SIG-M5 (cell line): ENCODE measurements around the gene ZBTB32.

Experiments used
- DNase-seq: peaks from one replicate; lab custom pipeline; 2025; lab: John Stamatoyannopoulos, UW

ZBTB32 gene

DNA sequence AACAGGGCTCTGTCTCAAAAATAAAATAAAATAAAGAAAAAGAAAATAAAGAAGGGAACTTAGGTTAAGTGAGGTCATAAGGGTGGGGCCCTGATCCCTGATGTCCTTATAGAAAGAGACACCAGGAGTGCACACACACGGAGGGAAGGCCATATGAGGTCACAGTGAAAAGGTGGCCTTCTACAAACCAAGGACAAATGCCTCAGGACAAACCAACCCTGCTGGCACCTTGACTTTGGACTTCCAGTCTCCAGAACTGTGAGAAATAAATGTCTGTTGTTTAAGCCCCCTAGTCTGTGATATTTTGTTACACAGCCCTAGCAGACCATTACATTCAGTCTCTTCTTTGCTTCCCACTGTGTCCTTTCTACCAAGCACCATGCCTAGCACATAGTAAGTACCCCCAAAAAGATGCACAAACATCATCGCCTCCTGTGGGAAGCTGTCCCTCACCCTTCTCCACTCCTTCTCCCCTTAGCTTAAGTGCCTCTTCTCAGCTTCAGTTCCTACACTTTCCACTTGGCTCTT, 8.4 kb upstream of the ZBTB32 start:
- DNase-seq = no peak

GRCh38 chr19:35696835-35697234, 7.5 kb upstream of the ZBTB32 start:
- no peak for DNase-seq

GRCh38 chr19:35702223-35703012, 1.9 kb upstream of the ZBTB32 start:
- peak; percentile 82 for DNase-seq

DNA sequence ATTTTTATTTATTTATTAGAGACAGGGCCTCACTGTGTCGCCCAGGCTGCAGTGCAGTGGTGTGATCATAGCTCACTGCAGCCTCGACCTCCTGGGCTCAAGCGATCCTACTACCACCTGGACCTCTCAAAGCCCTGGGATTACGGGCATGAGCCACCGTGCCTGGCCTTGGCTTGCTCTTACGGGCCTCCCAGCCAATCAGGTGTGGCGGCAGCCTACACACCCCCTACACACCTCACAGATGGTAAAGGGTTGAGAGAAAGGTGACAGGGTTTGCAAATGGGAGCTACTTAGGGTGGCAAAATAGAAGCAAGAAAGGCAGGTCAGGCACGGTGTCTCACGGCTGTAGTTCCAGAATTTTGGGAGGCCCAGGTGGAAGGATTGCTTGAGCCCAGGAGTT, 1.0 kb upstream of the ZBTB32 start:
- no peak for DNase-seq

DNA sequence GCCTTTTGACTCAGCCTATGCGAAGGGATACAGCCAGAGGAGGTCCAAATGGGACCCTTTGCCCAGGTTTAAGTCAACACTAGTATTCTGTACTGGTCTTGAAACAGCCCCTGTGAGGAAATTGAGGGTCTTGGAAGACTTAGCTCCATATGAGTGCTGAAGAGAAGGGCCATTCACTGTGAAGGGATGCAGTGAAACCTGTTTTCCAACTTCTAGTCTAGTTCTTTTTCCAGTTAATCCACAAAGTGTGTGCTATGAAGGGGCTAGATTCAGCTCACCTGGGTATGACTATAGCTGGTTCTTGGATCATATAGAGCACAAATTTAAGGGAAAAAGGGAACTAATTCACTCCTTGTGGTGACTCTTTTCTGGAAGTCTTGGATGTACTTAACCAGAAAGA, 4.0 kb downstream of the ZBTB32 start:
- no peak for DNase-seq

GRCh38 chr19:35710784-35711723, 6.7 kb downstream of the ZBTB32 start:
- no peak for DNase-seq

- no peak for DNase-seq
Measured at GRCh38 chr19:35712567-35713505, 8.5 kb downstream of the ZBTB32 start.

- DNase-seq = no peak
Measured at GRCh38 chr19:35713506-35713850, 9.1 kb downstream of the ZBTB32 start.

DNA sequence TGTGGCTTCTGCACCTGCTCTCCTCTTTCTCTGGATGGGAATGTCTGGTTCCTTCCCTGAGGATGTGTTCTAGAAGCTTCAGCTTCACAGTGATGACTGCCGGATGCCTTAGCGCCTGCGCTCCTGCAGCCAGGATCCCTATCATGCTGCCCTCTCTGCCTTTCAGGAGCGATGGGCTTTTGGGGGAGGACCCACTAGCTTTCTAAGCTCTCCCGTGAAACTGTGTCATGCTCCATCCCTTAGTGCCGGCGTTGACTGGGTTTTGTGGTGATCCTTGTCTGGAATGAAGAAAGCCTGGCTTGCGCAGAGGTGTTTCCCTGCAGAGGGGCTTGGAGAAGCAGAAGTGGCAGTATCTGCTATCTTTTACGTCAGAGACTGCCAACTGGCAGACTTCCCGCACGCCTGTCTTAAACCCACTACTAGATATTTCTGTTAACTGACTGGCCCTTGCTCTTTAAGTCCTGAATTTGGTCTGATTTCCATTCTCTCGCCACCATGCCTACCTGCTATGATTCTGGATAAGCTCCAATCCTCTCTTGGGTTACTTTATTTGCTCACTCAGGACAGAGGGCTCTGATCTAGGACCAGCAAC, 9.6 kb downstream of the ZBTB32 start:
- no peak for DNase-seq

- DNase-seq = no peak
Measured at GRCh38 chr19:35714601-35715354, 10.4 kb downstream of the ZBTB32 start.

DNA sequence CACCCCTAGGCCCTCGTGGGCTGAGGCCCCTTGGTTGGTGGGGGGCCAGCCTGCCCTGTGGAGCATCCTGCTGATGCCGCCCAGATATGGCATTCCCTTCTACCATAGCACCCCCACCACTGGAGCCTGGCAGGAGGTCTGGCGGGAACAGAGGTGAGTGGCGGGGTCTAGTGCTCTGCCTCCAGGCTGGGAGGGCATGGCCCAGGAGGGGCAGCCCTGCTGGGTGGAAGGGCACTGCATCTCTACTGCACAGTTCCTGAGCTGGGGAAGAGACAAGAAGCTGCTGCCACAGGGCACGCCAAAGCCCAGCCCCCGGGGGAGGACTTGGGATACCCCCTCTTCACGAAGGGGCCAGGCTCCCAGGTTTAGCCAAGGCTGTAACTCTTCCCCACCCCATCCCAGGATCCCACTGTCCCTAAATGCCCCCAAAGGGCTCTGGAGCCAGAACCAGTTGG, 11.0 kb downstream of the ZBTB32 start:
- no peak for DNase-seq

DNA sequence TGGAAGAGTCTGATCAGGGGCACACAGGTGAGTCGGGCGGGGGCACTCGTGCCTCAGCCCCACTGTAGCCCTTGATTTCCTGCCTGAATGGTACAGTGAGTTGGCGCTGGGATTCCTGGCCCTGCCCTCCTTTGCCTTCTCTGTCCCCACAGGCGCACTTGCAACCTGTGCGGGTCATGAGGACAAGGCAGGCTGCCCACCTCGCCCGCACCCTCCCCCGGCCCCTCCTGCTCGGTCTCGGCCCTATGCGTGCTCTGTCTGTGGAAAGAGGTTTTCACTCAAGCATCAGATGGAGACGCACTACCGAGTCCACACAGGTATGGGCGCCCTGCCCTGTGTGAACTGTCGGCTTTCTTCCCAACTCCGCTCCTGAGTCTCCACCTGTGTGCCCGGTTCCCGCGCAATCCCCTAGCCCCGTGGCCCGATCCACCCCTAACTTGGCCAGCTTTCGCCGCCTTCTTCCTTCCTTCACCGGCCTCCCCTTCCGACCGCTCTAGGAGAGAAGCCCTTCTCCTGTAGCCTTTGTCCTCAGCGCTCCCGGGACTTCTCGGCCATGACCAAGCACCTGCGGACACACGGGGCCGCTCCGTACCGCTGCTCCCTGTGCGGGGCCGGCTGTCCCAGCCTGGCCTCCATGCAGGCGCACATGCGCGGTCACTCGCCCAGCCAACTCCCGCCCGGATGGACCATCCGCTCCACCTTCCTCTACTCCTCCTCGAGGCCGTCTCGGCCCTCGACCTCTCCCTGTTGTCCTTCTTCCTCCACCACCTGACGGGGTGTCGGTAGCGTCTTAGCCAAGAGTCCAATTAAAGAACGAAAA, 11.8 kb downstream of the ZBTB32 start:
- DNase-seq = no peak

GRCh38 chr19:35716801-35717664, 12.7 kb downstream of the ZBTB32 start:
- peak; percentile 75 for DNase-seq

DNA sequence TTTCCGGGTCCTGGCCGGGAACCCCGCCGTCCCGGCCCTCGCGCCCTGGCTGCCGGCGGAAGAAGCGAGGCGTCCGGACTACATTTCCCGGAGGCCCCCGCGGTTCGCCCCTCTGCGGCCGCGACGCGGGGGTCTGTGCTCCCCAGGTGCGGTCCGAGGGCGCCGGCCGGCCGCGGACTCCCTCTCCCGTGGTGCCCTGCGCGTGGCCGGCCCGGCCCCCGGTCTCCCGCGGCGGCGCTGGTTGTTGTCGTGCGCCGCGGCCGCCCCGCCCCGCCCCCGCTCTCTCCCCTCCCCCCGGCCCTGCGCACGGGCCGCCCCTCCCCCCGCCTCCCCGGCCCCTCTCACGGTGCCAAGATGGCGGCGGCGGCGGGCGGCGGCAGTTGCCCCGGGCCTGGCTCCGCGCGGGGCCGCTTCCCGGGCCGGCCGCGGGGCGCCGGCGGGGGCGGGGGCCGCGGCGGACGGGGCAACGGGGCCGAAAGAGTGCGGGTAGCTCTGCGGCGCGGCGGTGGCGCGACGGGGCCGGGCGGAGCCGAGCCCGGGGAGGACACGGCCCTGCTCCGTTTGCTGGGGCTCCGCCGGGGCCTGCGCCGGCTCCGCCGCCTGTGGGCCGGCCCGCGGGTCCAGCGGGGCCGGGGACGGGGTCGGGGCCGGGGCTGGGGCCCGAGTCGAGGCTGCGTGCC, 13.4 kb downstream of the ZBTB32 start, which contains the start of gene KMT2B:
Gene KMT2B, plus strand, starts transcription at position 339 of the 680 bp plus-strand sequence. Its CDS starts 16 bp downstream, at position 355.
- no peak for DNase-seq

- DNase-seq = no peak
Measured at GRCh38 chr19:35718345-35719041, 14.1 kb downstream of the ZBTB32 start.

- no peak for DNase-seq
Measured at GRCh38 chr19:35719402-35720162, 15.2 kb downstream of the ZBTB32 start.

DNA sequence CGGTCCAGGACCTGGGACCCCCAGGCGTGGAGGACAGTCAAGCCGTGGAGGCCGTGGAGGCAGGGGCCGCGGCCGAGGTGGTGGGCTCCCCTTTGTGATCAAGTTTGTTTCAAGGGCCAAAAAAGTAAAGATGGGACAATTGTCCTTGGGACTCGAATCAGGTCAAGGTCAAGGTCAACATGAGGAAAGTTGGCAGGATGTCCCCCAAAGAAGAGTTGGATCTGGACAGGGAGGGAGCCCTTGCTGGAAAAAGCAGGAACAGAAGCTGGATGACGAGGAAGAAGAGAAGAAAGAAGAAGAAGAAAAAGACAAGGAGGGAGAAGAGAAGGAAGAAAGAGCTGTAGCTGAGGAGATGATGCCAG, 15.8 kb downstream of the ZBTB32 start:
- no peak for DNase-seq
